HPDE6-E6E7 (cell line): Measurements from ENCODE around the gene THAP8.
A peak's percentile ranks its signal among the peaks of the same experiment; 100 is the strongest.
"Not testable (repeated sequence)": the region's sequence is repeated elsewhere in the genome, so short reads cannot be mapped to it uniquely, and the experiment has no call there.

Experiments
- DNase-seq: peaks from one replicate; pipeline ENCODE4 v3.0.0; 2011; ENCODE audit warnings: missing footprints; ENCODE audit errors: extremely low spot score

Gene THAP8

DNA sequence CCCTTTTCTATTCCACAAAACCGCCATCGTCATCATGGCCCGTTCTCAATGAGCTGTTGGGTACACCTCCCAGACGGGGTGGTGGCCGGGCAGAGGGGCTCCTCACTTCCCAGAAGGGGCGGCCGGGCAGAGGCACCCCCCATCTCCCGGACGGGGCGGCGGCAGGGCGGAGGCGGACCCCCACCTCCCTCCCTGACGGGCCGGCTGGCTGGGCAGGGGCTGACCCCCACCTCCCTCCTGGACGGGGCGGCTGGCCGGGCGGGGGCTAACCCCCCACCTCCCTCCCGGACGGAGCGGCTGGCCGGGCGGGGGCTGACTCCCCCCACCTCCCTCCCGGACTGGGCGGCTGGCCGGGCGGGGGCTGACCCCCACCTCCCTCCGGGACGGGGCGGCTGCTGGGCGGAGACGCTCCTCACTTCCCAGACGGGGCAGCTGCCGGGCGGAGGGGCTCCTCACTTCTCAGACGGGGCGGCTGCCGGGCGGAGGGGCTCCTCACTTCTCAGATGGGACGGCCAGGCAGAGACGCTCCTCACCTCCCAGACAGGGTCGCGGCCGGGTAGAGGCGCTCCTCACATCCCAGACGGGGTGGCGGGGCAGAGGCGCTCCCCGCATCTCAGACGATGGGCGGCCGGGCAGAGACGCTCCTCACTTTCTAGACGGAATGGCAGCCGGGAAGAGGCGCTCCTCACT is 14.9 kb upstream of the THAP8 start:
- DNase-seq: not testable (repeated sequence)

DNA sequence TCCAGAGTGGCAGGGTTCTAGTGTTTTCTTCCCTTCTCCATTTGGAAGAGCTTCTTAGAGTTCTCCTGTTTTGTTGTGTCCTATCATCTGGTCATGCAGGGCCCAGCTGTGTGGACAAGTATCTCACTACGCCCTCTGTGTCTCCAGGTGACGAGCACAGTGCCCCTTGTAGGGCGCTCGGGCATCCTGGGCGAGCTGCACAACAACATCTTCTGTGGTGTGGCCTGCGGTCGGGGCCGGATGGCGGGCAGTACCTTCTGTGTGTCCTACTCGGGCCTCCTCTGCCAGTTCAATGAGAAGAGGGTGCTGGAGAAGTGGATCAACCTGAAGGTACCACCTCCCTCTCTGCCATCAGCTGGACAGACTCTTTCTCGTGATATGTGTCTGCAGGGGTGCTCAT is 13.6 kb upstream of the THAP8 start:
- DNase-seq: no peak

GRCh38 chr19:36064826-36065225 is 10.7 kb upstream of the THAP8 start:
- no peak for DNase-seq

DNA sequence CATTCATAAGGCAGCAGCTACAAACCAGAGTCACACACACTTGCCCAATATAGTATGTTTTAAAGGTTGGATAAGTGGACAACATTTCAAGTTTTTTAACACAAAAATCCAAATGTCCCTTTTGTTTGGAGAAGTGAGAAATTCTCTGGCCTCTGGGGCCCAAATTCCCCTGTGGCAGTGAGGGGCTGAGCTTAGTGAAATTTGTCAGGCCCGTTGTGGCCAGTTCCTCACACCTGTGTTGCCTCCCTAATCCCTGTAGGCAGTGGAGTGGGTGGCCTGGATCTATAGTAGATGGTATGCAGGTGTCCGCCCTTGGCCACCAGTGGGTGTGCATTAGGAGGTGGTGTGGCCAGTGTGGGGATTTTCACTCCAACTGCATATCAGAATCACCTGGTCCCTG is 7.3 kb upstream of the THAP8 start:
- DNase-seq: no peak

DNA sequence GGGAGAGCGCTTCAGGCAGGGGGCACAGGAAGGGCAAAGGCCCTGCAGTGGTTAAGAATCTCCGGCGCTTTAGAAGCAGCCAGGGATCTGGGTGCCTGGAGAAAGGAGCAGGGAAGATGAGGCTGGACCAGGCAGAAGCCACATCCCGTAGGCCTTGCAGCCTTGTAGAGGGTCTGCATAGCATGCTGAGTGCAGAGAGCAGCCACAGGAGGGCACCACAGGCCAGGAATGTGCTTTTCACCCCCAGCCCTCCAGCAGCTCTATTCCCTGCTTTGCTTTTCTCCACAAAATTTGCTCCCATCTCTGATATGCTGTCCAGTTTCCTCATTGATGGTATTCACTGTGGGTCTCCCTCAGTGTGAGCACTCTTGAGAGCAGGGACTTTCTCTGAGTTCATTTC is 6.3 kb upstream of the THAP8 start:
- DNase-seq: peak; percentile 49

DNA sequence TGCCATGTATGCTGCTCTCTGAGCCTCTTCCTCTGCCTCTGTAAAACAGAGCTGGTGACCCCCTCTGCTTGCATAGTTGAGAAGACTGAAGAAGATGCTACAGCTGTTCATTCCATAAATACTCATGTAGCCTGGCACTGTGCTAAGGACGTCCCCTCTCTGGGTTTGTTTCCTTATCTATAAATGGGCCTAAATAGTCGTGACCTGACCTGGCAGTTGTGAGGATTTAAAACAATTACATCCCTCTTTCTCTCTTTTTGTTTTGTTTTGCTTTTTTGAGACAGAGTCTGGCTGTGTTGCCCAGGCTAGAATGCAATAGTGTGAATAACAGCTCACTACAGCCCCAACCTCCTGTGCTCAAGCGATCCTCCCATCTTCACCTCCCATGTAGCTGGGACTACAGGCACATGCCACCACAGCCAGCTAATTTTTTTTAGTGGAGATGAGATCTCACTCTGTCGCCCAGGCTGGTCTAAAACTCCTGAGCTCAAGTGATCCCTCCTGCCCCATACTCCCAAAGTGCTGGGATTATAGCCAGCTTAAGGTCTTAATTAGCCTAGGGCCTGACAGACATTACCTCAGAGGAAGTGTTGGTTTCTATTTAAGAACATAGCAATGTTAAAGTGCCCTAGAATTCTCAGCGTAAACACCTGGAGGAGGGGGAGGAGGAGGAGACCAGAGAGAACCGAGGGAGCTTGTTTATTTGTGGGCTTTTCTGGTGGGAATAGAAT is 5.3 kb upstream of the THAP8 start:
- no peak for DNase-seq

GRCh38 chr19:36058481-36059179 is 4.5 kb upstream of the THAP8 start:
- no peak for DNase-seq

- DNase-seq: peak; percentile 98
Measured at GRCh38 chr19:36054733-36055686, 925 bp upstream of the THAP8 start, which contains the start of gene WDR62. Gene WDR62 (plus strand): TSS chr19:36054897. CDS start chr19:36054972, 75 bp downstream.

DNA sequence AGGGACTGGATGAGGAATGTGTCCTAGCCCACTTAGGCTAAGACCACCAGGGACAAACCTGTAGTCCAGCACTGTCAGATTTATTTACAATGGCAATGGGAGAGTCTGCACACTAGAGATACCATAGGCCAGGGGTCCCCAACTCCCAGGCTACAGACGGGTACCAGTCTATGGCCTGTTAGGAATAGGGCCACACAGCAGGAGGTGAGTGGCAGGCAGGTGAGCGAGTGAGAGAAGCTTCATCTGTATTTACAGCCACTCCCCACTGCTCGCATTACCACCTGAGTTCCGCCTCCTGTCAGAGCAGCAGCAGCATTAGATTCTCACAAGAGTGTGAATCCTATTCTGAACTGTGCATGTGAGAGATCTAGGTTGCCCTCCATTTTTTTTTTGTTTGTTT is 2.4 kb downstream of the THAP8 start:
- DNase-seq: no peak

GRCh38 chr19:36051236-36051635 is 2.8 kb downstream of the THAP8 start:
- no peak for DNase-seq

GRCh38 chr19:36049080-36049698 is 4.9 kb downstream of the THAP8 start:
- no peak for DNase-seq

- DNase-seq: no peak
Measured at GRCh38 chr19:36047835-36048234, 6.2 kb downstream of the THAP8 start.

- no peak for DNase-seq
Measured at GRCh38 chr19:36046443-36047050, 7.5 kb downstream of the THAP8 start.

- no peak for DNase-seq
Measured at GRCh38 chr19:36043952-36044351, 10.1 kb downstream of the THAP8 start.

DNA sequence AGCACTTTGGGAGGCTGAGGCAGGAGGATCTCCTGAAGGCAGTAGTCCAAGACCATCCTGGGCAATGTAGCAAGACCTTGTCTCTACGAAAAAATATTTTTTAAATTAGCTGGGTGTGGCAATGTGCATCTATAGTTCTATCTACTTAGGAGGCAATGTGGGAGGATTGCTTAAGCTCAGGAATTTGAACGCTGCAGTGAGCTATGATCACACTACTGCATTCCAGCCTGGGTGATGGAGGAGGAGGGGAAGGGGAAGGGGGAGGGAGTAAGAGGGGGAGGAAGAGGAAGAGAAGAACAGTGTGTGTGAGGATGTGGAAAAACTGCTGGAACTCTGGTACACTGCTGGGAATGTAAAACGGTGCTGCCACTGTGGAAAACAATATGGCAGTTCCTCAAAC is 12.3 kb downstream of the THAP8 start:
- no peak for DNase-seq

DNA sequence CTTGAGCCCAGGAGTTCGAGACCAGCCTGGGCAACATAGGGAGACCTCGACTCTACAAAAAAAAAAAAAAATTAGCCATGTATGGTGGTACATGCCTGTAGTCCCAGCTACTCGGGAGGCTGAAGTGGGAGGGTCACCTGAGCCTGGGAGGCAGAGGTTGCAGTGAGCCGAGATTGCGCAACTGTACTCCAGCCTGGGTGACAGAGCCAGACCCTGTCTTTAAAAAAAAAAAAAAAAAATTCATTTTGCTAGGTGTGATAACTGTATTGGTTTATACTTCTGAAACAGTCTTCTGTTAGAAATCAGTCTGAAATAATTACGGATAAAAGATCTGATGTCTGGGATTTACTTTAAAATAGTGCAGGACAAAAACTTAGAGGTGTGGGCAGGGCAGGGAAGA is 13.0 kb downstream of the THAP8 start:
- not testable (repeated sequence) for DNase-seq

GRCh38 chr19:36040495-36040894 is 13.6 kb downstream of the THAP8 start:
- DNase-seq: no peak

DNA sequence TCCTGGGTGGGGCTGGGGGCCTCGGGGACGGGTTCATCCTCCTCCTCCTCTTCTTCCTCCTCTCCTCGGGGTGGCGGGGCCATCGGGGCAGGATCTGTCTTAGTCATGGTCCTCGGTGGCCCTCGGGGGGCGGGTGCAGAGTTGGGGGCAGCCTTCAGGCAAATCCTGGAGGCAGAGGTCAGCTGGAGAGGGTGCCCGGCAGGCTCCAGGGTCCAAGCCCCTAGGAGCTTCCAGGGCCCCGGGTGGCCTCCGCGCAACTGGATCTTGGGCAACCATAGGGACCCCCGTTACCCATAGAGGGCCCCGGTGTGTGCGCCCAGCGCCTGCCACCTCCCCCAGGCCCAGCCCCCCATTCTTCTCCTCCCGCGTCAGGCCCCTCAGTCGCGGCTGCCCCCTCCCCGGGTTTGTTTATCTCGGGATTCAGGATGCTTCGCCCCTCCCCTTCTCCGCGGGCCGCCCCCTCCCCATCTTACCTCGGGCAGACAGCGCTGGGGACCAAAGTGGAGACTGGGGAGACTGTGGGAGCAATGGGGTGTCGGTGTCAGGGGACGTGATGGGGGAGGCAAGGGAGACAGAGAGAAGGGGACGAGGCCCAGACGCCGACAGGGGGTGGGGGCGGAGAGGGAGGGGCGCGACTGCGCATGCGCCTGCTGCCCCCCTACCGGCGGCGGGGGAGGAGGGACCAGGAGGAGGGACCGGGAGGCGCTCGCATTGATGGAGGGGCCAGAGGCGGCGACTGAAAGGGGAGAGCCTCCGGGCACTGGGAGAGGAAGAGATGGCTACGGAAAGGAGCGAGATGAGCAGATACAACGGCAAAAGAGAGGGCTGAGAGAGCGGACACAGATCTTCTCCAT is 21.6 kb downstream of the THAP8 start, which contains the start of gene CLIP3:
Gene CLIP3, minus strand, starts transcription at position 623 of the 854 bp plus-strand sequence. Its CDS starts 516 bp downstream, at position 107.
- no peak for DNase-seq

GRCh38 chr19:36031308-36031707 is 22.8 kb downstream of the THAP8 start:
- no peak for DNase-seq
